IMR-90 (cell line): ENCODE data around the gene SNAPIN. TPM values are rescaled to one million over a fixed set of nuclear protein-coding genes. Genes with fewer than 3 reads are reported as not detected.

ENCODE experiments used
- ATAC-seq: fragments of 200-7000 bp; cut with Tn5 transposase; 2 replicates; pipeline ENCODE4 v1.9.1; 2020; ENCODE audit warnings: low read depth, mild to moderate bottlenecking, moderate library complexity
- BruUV-seq: library from RNA; stranded (reverse); fragments of 400-500 nt; replicated peaks from 2 replicates; lab custom pipeline; 2021; lab: Mats Ljungman, UMichigan
- CTCF ChIA-PET: fragments of 300-600 bp; formaldehyde crosslinking; extraction: SDS; loops from one replicate; lab custom pipeline; 2021; ENCODE audit warnings: antibody characterized with exemption; lab: Yijun Ruan, JAX
- POLR2A ChIA-PET: fragments of 300-600 bp; sonication (Branson Sonifier 250); formaldehyde crosslinking; loops from one replicate; lab custom pipeline; 2022; ENCODE audit warnings: antibody characterized with exemption; ENCODE audit not compliant: unreplicated experiment; lab: Charles Lee
- DNase-seq: peaks from one replicate; pipeline ENCODE4 v3.0.0; 2013
- H2AFZ ChIP-seq: replicated peaks from 2 replicates; pipeline ENCODE3; 2013; ENCODE audit warnings: low read length, mild to moderate bottlenecking; ENCODE audit not compliant: poor library complexity
- H2AK5ac ChIP-seq: 2 replicates; pipeline ENCODE4 v1.6.1; 2013; ENCODE audit warnings: low read depth, low read length, inconsistent platforms
- H2AK9ac ChIP-seq: replicated peaks from 2 replicates; pipeline ENCODE3; 2013; ENCODE audit warnings: mild to moderate bottlenecking, low read depth, low read length, moderate library complexity; ENCODE audit not compliant: poor library complexity
- H2BK120ac ChIP-seq: 2 replicates; pipeline ENCODE4 v1.6.1; 2013; ENCODE audit warnings: low read depth, low read length, inconsistent platforms
- H2BK15ac ChIP-seq: 3 replicates; pipeline ENCODE4 v1.6.1; 2013; ENCODE audit warnings: low read depth, low read length, inconsistent platforms
- H2BK20ac ChIP-seq: 2 replicates; pipeline ENCODE4 v1.6.1; 2013; ENCODE audit warnings: low read depth, mild to moderate bottlenecking, inconsistent platforms, low read length, moderate library complexity
- H2BK5ac ChIP-seq: 2 replicates; pipeline ENCODE4 v1.6.1; 2013; ENCODE audit warnings: mild to moderate bottlenecking, low read depth, low read length, inconsistent platforms; ENCODE audit not compliant: poor library complexity, severe bottlenecking
- H3K14ac ChIP-seq: replicated peaks from 2 replicates; pipeline ENCODE4 v1.6.1; 2013; ENCODE audit warnings: low read depth, low read length, inconsistent platforms
- H3K18ac ChIP-seq: 2 replicates; pipeline ENCODE4 v1.6.1; 2013; ENCODE audit warnings: low read depth, low read length, control low read depth
- H3K23ac ChIP-seq: 2 replicates; pipeline ENCODE4 v1.6.1; 2013; ENCODE audit warnings: low read depth, low read length, inconsistent platforms
- H3K27ac ChIP-seq: 2 replicates; pipeline ENCODE4 v1.5.1; 2013; ENCODE audit warnings: mild to moderate bottlenecking, control low read depth, low read length; ENCODE audit not compliant: insufficient read depth
- H3K27me3 ChIP-seq: 2 replicates; pipeline ENCODE4 v1.6.1; 2013; ENCODE audit warnings: low read length; ENCODE audit not compliant: control insufficient read depth, insufficient read depth
- H3K36me3 ChIP-seq: 2 replicates; pipeline ENCODE4 v1.6.1; 2013; ENCODE audit warnings: low read length, mixed read lengths; ENCODE audit not compliant: control insufficient read depth, insufficient read depth
- H3K4ac ChIP-seq: 2 replicates; pipeline ENCODE4 v1.6.1; 2013; ENCODE audit warnings: low read depth, low read length, inconsistent platforms
- H3K4me1 ChIP-seq: 2 replicates; pipeline ENCODE4 v1.6.1; 2013; ENCODE audit warnings: low read length, mixed read lengths; ENCODE audit not compliant: control insufficient read depth, insufficient read depth
- H3K4me2 ChIP-seq: 2 replicates; pipeline ENCODE4 v1.6.1; 2013; ENCODE audit warnings: low read depth, mild to moderate bottlenecking, control low read depth, low read length, moderate library complexity
- H3K4me3 ChIP-seq: 2 replicates; pipeline ENCODE4 v1.5.1; 2013; ENCODE audit warnings: low read depth, mild to moderate bottlenecking, control low read depth, low read length, moderate library complexity; ENCODE audit not compliant: insufficient read depth
- H3K56ac ChIP-seq: 2 replicates; pipeline ENCODE4 v1.6.1; 2013; ENCODE audit warnings: low read length, inconsistent platforms; ENCODE audit not compliant: insufficient read depth; ENCODE audit errors: extremely low read depth
- H3K79me1 ChIP-seq, 2 experiments: 2 replicates each; pipeline ENCODE4 v1.6.1; 2013; ENCODE audit warnings: low read length in 2 of 2, inconsistent platforms in 1 of 2, low read depth in 1 of 2
- H3K9ac ChIP-seq: 2 replicates; pipeline ENCODE4 v1.6.1; 2013; ENCODE audit warnings: low read depth, low read length, control low read depth
- H3K9me1 ChIP-seq: 2 replicates; pipeline ENCODE4 v1.6.1; 2013; ENCODE audit warnings: low read length, inconsistent platforms; ENCODE audit not compliant: insufficient read depth
- H3K9me3 ChIP-seq: 2 replicates; pipeline ENCODE4 v1.6.1; 2013; ENCODE audit warnings: low read length; ENCODE audit not compliant: control insufficient read depth, insufficient read depth
- H4K20me1 ChIP-seq: 2 replicates; pipeline ENCODE4 v1.6.1; 2013; ENCODE audit warnings: low read length, inconsistent platforms; ENCODE audit not compliant: insufficient read depth
- H4K5ac ChIP-seq: 2 replicates; pipeline ENCODE4 v1.6.1; 2013; ENCODE audit warnings: mild to moderate bottlenecking, low read depth, low read length, control low read depth
- H4K8ac ChIP-seq, 2 experiments: 2 replicates each; pipeline ENCODE4 v1.6.1; 2013; ENCODE audit warnings: low read depth in 2 of 2, low read length in 2 of 2, control low read depth in 1 of 2, inconsistent platforms in 1 of 2
- H4K91ac ChIP-seq: 2 replicates; pipeline ENCODE4 v1.6.1; 2013; ENCODE audit warnings: low read depth, low read length, inconsistent platforms; ENCODE audit not compliant: insufficient read depth
- BHLHE40 ChIP-seq: fragments of 150-350 bp; IDR thresholded peaks from 2 replicates; pipeline ENCODE4 v1.6.1; 2016; ENCODE audit warnings: mild to moderate bottlenecking, low read depth, low read length
- CEBPB ChIP-seq: IDR thresholded peaks from 2 replicates; pipeline ENCODE4 v1.6.1; 2012; ENCODE audit warnings: low read depth, low read length, improper control_type of control experiment
- CHD1 ChIP-seq: IDR thresholded peaks from 2 replicates; pipeline ENCODE4 v1.6.1; 2012; ENCODE audit warnings: low read depth, low read length, improper control_type of control experiment
- ELK1 ChIP-seq: fragments of 150-350 bp; IDR thresholded peaks from 2 replicates; pipeline ENCODE4 v1.6.1; 2016; ENCODE audit warnings: low read depth, mild to moderate bottlenecking, low read length, moderate library complexity, borderline replicate concordance
- FOS ChIP-seq: fragments of 150-350 bp; IDR thresholded peaks from 2 replicates; pipeline ENCODE4 v1.6.1; 2016; ENCODE audit warnings: low read depth, low read length
- MAFK ChIP-seq: IDR thresholded peaks from 2 replicates; pipeline ENCODE4 v1.6.1; 2012; ENCODE audit warnings: low read depth, low read length, improper control_type of control experiment
- MAZ ChIP-seq: IDR thresholded peaks from 2 replicates; pipeline ENCODE4 v1.6.1; 2012; ENCODE audit warnings: low read depth, mild to moderate bottlenecking, low read length, improper control_type of control experiment, moderate library complexity, borderline replicate concordance
- MXI1 ChIP-seq: IDR thresholded peaks from 2 replicates; pipeline ENCODE4 v1.6.1; 2012; ENCODE audit warnings: low read depth, mild to moderate bottlenecking, low read length, moderate library complexity, borderline replicate concordance
- NFE2L2 ChIP-seq: fragments of 150-350 bp; IDR thresholded peaks from 2 replicates; pipeline ENCODE4 v1.6.1; 2016; ENCODE audit warnings: low read depth, mild to moderate bottlenecking, low read length
- POLR2A ChIP-seq: IDR thresholded peaks from 2 replicates; pipeline ENCODE4 v1.6.1; 2012; ENCODE audit warnings: mild to moderate bottlenecking, low read depth, low read length
- RAD21 ChIP-seq: IDR thresholded peaks from 2 replicates; pipeline ENCODE4 v1.6.1; 2012; ENCODE audit warnings: low read length, improper control_type of control experiment
- RCOR1 ChIP-seq: IDR thresholded peaks from 2 replicates; pipeline ENCODE4 v1.6.1; 2012; ENCODE audit warnings: mild to moderate bottlenecking, low read length, improper control_type of control experiment; ENCODE audit not compliant: insufficient replicate concordance
- RFX5 ChIP-seq: IDR thresholded peaks from 2 replicates; pipeline ENCODE4 v1.8.0; 2012; ENCODE audit warnings: low read depth, mild to moderate bottlenecking, low read length, moderate library complexity
- SMC3 ChIP-seq: fragments of 150-350 bp; IDR thresholded peaks from 2 replicates; pipeline ENCODE4 v1.6.1; 2016; ENCODE audit warnings: low read depth, mild to moderate bottlenecking, antibody characterized with exemption, low read length, moderate library complexity
- USF2 ChIP-seq: fragments of 150-350 bp; IDR thresholded peaks from 2 replicates; pipeline ENCODE4 v1.6.1; 2017; ENCODE audit warnings: mild to moderate bottlenecking, antibody characterized with exemption, low read length, low read depth
- WGBS, 2 experiments: methylation state at CpG; one replicate each; pipeline versions ENCODE4 v1.1.5 to v1.1.7; 2013; ENCODE audit warnings: missing lambda C conversion rate in 2 of 2; ENCODE audit not compliant: insufficient read length in 1 of 2; ENCODE audit errors: extremely low coverage in 2 of 2; 5-methylcytosine and 5-hydroxymethylcytosine counted together
- dilution Hi-C: fragments of 300-500 bp; cut with HindIII; formaldehyde crosslinking; loops from one replicate; pipeline ENCODE4 v1.14.3; 2018; ENCODE audit warnings: low sequenced_read_pairs; ENCODE audit not compliant: unreplicated experiment
- in situ Hi-C: fragments of 300-500 bp; cut with MboI; formaldehyde crosslinking; loops from 3 replicates; pipeline ENCODE4 v1.14.3; 2019; ENCODE audit warnings: low sequenced_read_pairs, inconsistent platforms, mixed read lengths
- intact Hi-C: fragments of 100-400 bp; cut with micrococcal nuclease; formaldehyde crosslinking; loops from 2 replicates; pipeline ENCODE4 v1.10.0; 2022
- polyA plus RNA-seq, 3 experiments: library from polyadenylated mRNA; depleted of rRNA; stranded (reverse); fragments of >200 nt; gene quantifications; 2 replicates each; pipeline ENCODE4 v1.2.3, GENCODE V29; 2012; ENCODE audit warnings: low replicate concordance in 1 of 3
- total RNA-seq: library from RNA; depleted of rRNA; stranded (reverse); fragments of >200 nt; gene quantifications from 2 replicates; pipeline ENCODE4 v1.2.3, GENCODE V29; 2012
- TF ChIP-seq, protein P1 (sequence below): conservative IDR thresholded peaks from 2 replicates; pipeline ENCODE4 v1.5.1; 2012; ENCODE audit warnings: mild to moderate bottlenecking, low read depth, low read length, improper control_type of control experiment

Gene SNAPIN
- total and polyA plus RNA-seq, 2 of the 4 experiments (the other 2 are of a cell fraction): 37.4 to 40.9 TPM

- 0 out of 2 replicates have a peak, but pooled peaks cover 3% of the 10 kb centered on the region for H3K36me3 ChIP-seq
- intact Hi-C loops: loop anchor here (1.0 kb wide), 1 partner anchor 79 kb away; no protein-coding TSS in a partner anchor
- dilution Hi-C loops: no loop called here
- H2BK20ac ChIP-seq: no peak overlapping the region; the same call in 1 of the 2 replicates
- no peak overlapping the region for H3K4me3 ChIP-seq
- ChIA-PET POLR2A (interaction anchor here (0.6 kb wide), 1 partner anchor 17 kb away, joined by 4 read pairs; no protein-coding TSS in a partner anchor), CTCF (no interaction called here)
- no peak overlapping the region for H2BK15ac ChIP-seq
- H3K4me2 ChIP-seq: no peak overlapping the region
- in situ Hi-C loops: no loop called here
- no peak overlapping the region for H3K9ac ChIP-seq
- H4K5ac ChIP-seq: no peak overlapping the region
- no peak overlapping the region for H3K4ac ChIP-seq
- H3K27ac ChIP-seq: no peak overlapping the region
- no peak overlapping the region for H4K8ac ChIP-seq
- H2AK9ac ChIP-seq: no peak overlapping the region
- H2AK5ac ChIP-seq: no peak overlapping the region
- H3K18ac ChIP-seq: no peak overlapping the region
- no peaks in the 10 kb centered on the region for H3K27me3 ChIP-seq
- no peaks in the 10 kb centered on the region; a peak in 1 of 4 replicates for H3K79me1 ChIP-seq
- BruUV-seq: no TSS peak
- no peak overlapping the region for H2BK120ac ChIP-seq
- no CpG with 5 or more reads among the region's 1 CpG for WGBS, 2 experiments
- H2BK5ac ChIP-seq: no peak overlapping the region
- no peak for TF ChIP-seq FOS
- TF ChIP-seq CEBPB: no peak
- no peak for TF ChIP-seq MAZ
- no peak for TF ChIP-seq RFX5
- no peak for TF ChIP-seq RCOR1
- no peak for TF ChIP-seq NFE2L2
- no peak for TF ChIP-seq ELK1
- TF ChIP-seq CHD1: no peak
- no peak for TF ChIP-seq MXI1
- no peak for TF ChIP-seq SMC3
- TF ChIP-seq MAFK: no peak
- no peak for TF ChIP-seq BHLHE40
- no peak for TF ChIP-seq RAD21
- TF ChIP-seq, protein P1, sequence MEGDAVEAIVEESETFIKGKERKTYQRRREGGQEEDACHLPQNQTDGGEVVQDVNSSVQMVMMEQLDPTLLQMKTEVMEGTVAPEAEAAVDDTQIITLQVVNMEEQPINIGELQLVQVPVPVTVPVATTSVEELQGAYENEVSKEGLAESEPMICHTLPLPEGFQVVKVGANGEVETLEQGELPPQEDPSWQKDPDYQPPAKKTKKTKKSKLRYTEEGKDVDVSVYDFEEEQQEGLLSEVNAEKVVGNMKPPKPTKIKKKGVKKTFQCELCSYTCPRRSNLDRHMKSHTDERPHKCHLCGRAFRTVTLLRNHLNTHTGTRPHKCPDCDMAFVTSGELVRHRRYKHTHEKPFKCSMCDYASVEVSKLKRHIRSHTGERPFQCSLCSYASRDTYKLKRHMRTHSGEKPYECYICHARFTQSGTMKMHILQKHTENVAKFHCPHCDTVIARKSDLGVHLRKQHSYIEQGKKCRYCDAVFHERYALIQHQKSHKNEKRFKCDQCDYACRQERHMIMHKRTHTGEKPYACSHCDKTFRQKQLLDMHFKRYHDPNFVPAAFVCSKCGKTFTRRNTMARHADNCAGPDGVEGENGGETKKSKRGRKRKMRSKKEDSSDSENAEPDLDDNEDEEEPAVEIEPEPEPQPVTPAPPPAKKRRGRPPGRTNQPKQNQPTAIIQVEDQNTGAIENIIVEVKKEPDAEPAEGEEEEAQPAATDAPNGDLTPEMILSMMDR: no peak
- no peak for TF ChIP-seq POLR2A
- no peak for TF ChIP-seq USF2
- H3K4me1 ChIP-seq: peaks cover 7% of the 10 kb centered on the region
- no peak overlapping the region for H4K91ac ChIP-seq
- peaks cover 10% of the 10 kb centered on the region for H3K9me1 ChIP-seq
- no peaks in the 10 kb centered on the region for H4K20me1 ChIP-seq
- no peak for DNase-seq
- H2AFZ ChIP-seq: no peak overlapping the region
- no peak overlapping the region for H3K23ac ChIP-seq
- H3K56ac ChIP-seq: no peak overlapping the region
- H3K9me3 ChIP-seq: no peaks in the 10 kb centered on the region
- ATAC-seq: no peak
- H3K14ac ChIP-seq: no peak overlapping the region
Observed at GRCh38 chr1:153651771-153652170, 6.7 kb upstream of the SNAPIN start.
